A549 (cell line): ENCODE results near the gene CELF2. TPM values are rescaled to one million over a fixed set of nuclear protein-coding genes. Genes with fewer than 3 reads are reported as not detected.

Experiments used
- ATAC-seq, 2 experiments: fragments of 200-7000 bp in 1 of 2; fragments of >200 bp in 1 of 2; cut with Nextera tagmentation in 1 of 2; cut with Tn5 transposase in 1 of 2; 3 replicates each; pipeline versions ENCODE4 v1.8.0 to v1.9.1; 2018 to 2020; ENCODE audit warnings: mild to moderate bottlenecking in 1 of 2, moderate library complexity in 1 of 2
- CTCF ChIA-PET: fragments of 300-600 bp; sonication (Branson Sonifier 250); formaldehyde crosslinking; extraction: SDS; loops from one replicate; lab custom pipeline; 2021; ENCODE audit warnings: antibody characterized with exemption, inconsistent platforms; lab: Yijun Ruan, JAX
- POLR2A ChIA-PET: fragments of 350-600 bp; formaldehyde crosslinking; extraction: SDS; loops from one replicate; lab custom pipeline; 2021; ENCODE audit warnings: antibody characterized with exemption, inconsistent platforms; lab: Yijun Ruan, JAX
- DNase-seq, 2 experiments: peaks; one replicate each; pipeline versions ENCODE4 v3.0.0 to v3.0.0-alpha.2; 2011 to 2016; ENCODE audit warnings: low read depth in 1 of 2, low spot score in 1 of 2
- FAIRE-seq: peaks from 2 replicates; lab custom pipeline; 2011; peaks lifted over from hg19 to GRCh38; lab: Jason Lieb, UNC
- H3K27ac ChIP-seq, 2 experiments: fragments of >200 bp; sonication (Bioruptor Twin); formaldehyde crosslinking; 3 replicates each; pipeline ENCODE4 v1.5.1; 2016 to 2017
- H3K4me1 ChIP-seq: fragments of >200 bp; sonication (Bioruptor Twin); formaldehyde crosslinking; 3 replicates; pipeline ENCODE4 v1.6.1; 2016
- H3K4me2 ChIP-seq: fragments of >200 bp; sonication (Bioruptor Twin); formaldehyde crosslinking; 3 replicates; pipeline ENCODE4 v1.6.1; 2016
- H3K4me3 ChIP-seq: fragments of >200 bp; sonication (Bioruptor Twin); formaldehyde crosslinking; 3 replicates; pipeline ENCODE4 v1.5.1; 2016
- H3K9me3 ChIP-seq: fragments of >200 bp; sonication (Bioruptor Twin); formaldehyde crosslinking; 3 replicates; pipeline ENCODE4 v1.6.1; 2016
- ATOH8 ChIP-seq: fragments of 250-450 bp; sonication (Bioruptor Pico); IDR thresholded peaks from 2 replicates; pipeline ENCODE4 v1.5.0; 2020; ENCODE audit warnings: low read depth, mild to moderate bottlenecking, moderate library complexity
- CBX2 ChIP-seq: fragments of 200-600 bp; sonication (generic); IDR thresholded peaks from 2 replicates; pipeline ENCODE4 v1.6.1; 2016; ENCODE audit warnings: low read depth, mild to moderate bottlenecking, borderline replicate concordance
- CEBPB ChIP-seq, 2 experiments: fragments of >200 bp in 1 of 2; sonication (Bioruptor Twin) in 1 of 2; formaldehyde crosslinking in 1 of 2; IDR thresholded peaks; 2 replicates each; pipeline ENCODE4 v1.6.1; 2012 to 2016
- CHD2 ChIP-seq: fragments of 150-350 bp; IDR thresholded peaks from 2 replicates; pipeline ENCODE4 v1.6.1; 2014; ENCODE audit warnings: low read length; ENCODE audit not compliant: partially characterized antibody
- CHD4 ChIP-seq: fragments of 200-600 bp; sonication (generic); IDR thresholded peaks from 2 replicates; pipeline ENCODE4 v1.6.1; 2016; ENCODE audit warnings: antibody characterized with exemption, mild to moderate bottlenecking, borderline replicate concordance
- EHF ChIP-seq: fragments of 250-450 bp; sonication (Bioruptor Pico); IDR thresholded peaks from 2 replicates; pipeline ENCODE4 v1.5.0; 2020; ENCODE audit warnings: mild to moderate bottlenecking
- FOXS1 ChIP-seq: fragments of 250-450 bp; sonication (Bioruptor Pico); IDR thresholded peaks from 2 replicates; pipeline ENCODE4 v1.5.0; 2020; ENCODE audit warnings: mild to moderate bottlenecking, moderate library complexity
- GATA3 ChIP-seq: IDR thresholded peaks from 2 replicates; pipeline ENCODE4 v1.6.1; 2012; ENCODE audit warnings: borderline replicate concordance
- HDAC2 ChIP-seq: fragments of 200-600 bp; sonication (generic); IDR thresholded peaks from 2 replicates; pipeline ENCODE4 v1.6.1; 2016
- HEYL ChIP-seq: fragments of 250-450 bp; sonication (Bioruptor Pico); IDR thresholded peaks from 2 replicates; pipeline ENCODE4 v1.8.0; 2021; ENCODE audit warnings: mild to moderate bottlenecking, moderate library complexity
- HOXB5 ChIP-seq: fragments of 250-450 bp; sonication (Bioruptor Pico); IDR thresholded peaks from 2 replicates; pipeline ENCODE4 v1.5.0; 2020; ENCODE audit warnings: mild to moderate bottlenecking, moderate library complexity
- JUNB ChIP-seq: fragments of >200 bp; sonication (Bioruptor Twin); formaldehyde crosslinking; IDR thresholded peaks from 2 replicates; pipeline ENCODE4 v1.6.1; 2016
- MYC ChIP-seq: IDR thresholded peaks from 2 replicates; pipeline ENCODE4 v1.6.1; 2012; ENCODE audit warnings: mild to moderate bottlenecking, inconsistent platforms, low read length, improper control_type of control experiment, borderline replicate concordance
- RAD21 ChIP-seq, 2 experiments: fragments of >200 bp in 1 of 2; sonication (Bioruptor Twin) in 1 of 2; formaldehyde crosslinking in 1 of 2; IDR thresholded peaks in 1 of 2; conservative IDR thresholded peaks in 1 of 2; 2 replicates in 1 of 2; 3 replicates in 1 of 2; pipeline ENCODE4 v1.6.1; 2012 to 2018; ENCODE audit warnings: inconsistent platforms in 1 of 2
- REST ChIP-seq: fragments of 200-600 bp; sonication (generic); IDR thresholded peaks from 2 replicates; pipeline ENCODE4 v1.6.1; 2016; ENCODE audit warnings: antibody characterized with exemption, mild to moderate bottlenecking, moderate library complexity
- ZC3H11A ChIP-seq: fragments of 450-650 bp; IDR thresholded peaks from 2 replicates; pipeline ENCODE4 v1.6.1; 2014; ENCODE audit warnings: antibody characterized with exemption, mild to moderate bottlenecking
- ZNF302 ChIP-seq: fragments of 250-450 bp; sonication (Bioruptor Pico); IDR thresholded peaks from 2 replicates; pipeline ENCODE4 v1.9.0; 2021; ENCODE audit warnings: inconsistent platforms, mild to moderate bottlenecking, moderate library complexity
- WGBS: methylation state at CpG from one replicate; pipeline ENCODE4 v1.1.6; 2017; ENCODE audit errors: missing lambda C conversion rate; 5-methylcytosine and 5-hydroxymethylcytosine counted together
- polyA plus RNA-seq, 4 experiments: library from polyadenylated mRNA; depleted of rRNA in 3 of 4; stranded (reverse); fragments of >200 nt; fragmentation: RNase III in 1 of 4; extraction: RNeasy Plus Mini Kit Qiagen cat#74134 plus additional on column Dnase treatment in 1 of 4; gene quantifications; 2 replicates in 3 of 4; 3 replicates in 1 of 4; pipeline ENCODE4 v1.2.3, GENCODE V29; 2011 to 2017
- TF ChIP-seq, protein P1 (sequence below): fragments of 250-450 bp; sonication (Bioruptor Pico); IDR thresholded peaks from 2 replicates; pipeline ENCODE4 v1.5.0; 2021; ENCODE audit warnings: mild to moderate bottlenecking, moderate library complexity, borderline replicate concordance

The CELF2 gene
- polyA plus RNA-seq, 2 of the 4 experiments (the other 2 are of a cell fraction) = 0.01 to 0.03 TPM

DNA sequence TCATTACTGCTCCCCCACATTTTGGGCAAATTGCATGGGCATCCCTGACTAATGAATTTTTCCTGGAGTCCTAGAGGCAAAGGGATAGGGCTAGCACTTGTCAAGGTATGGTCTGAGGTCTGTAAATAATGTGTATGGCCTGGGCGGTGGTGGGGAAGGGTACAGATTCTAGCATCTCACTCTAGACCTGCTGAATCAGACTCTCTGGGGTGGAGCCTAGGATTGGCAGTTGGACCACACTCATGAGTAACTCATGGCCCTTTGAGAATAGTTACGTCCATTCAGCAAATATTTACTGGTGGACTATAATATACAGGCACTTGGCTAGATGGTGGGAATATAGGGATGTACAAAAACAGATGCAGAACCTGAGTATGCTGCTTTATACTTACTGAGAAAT is 118.0 kb downstream of the CELF2 start:
- FAIRE-seq (no peak), DNase-seq (no peak), ATAC-seq (no peak)
- TF ChIP-seq ZNF302 (CRISPR knock-in tag) (no peak), ZC3H11A (no peak), RAD21 (conservative IDR thresholded peaks at IDR 0.05 in 1 of 2, IDR thresholded peaks at IDR 0.05 in 1 of 2) (no peak), EHF (CRISPR knock-in tag) (no peak), REST (no peak), HOXB5 (CRISPR knock-in tag) (no peak), HDAC2 (no peak), CHD4 (no peak), JUNB (no peak), HEYL (no peak), CHD2 (no peak), MYC (no peak)
- TF ChIP-seq, protein P1, sequence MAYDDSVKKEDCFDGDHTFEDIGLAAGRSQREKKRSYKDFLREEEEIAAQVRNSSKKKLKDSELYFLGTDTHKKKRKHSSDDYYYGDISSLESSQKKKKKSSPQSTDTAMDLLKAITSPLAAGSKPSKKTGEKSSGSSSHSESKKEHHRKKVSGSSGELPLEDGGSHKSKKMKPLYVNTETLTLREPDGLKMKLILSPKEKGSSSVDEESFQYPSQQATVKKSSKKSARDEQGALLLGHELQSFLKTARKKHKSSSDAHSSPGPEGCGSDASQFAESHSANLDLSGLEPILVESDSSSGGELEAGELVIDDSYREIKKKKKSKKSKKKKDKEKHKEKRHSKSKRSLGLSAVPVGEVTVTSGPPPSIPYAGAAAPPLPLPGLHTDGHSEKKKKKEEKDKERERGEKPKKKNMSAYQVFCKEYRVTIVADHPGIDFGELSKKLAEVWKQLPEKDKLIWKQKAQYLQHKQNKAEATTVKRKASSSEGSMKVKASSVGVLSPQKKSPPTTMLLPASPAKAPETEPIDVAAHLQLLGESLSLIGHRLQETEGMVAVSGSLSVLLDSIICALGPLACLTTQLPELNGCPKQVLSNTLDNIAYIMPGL (CRISPR knock-in tag) = no peak
- no peak overlapping the region for H3K4me3 ChIP-seq
- no peak overlapping the region for H3K4me2 ChIP-seq
- H3K4me1 ChIP-seq = no peaks in the 10 kb centered on the region
- ChIA-PET POLR2A (no interaction called here), CTCF (no interaction called here)
- no peak overlapping the region for H3K27ac ChIP-seq
- H3K9me3 ChIP-seq = no peaks in the 10 kb centered on the region
- 11% methylated on average over 2 of the region's 2 CpGs for WGBS

DNA sequence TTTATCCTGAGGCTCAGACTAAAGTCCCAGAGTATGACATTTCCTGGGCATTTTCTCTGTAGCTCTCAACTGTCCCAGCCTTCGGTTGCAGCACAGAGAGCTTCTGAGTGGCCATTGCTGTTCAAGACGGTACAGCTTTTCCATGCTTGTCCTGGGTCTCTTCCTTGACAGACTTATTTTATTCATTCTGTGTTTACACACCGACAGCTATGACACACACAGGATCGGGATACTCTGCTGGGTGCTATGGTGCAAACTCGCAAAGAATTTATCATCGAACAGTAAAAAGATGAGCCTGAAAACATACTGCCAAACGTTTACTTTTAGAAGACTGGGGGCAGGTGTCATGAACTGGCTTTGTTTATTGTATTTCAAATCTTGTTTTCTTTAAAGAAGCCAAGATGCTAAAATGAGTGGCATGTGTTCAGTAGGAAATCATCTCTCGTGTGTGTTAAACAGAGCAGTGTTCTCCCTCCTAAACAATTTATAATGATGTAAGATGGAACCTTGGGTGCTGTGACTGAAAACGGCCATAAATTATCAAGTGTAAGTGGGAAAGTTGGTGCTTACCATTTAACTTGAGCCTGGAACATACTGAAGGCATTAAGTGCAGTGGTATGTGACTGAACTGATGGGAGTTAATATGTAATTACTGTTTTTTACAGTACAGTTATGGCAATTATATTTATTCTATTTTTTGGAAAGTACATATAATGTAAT is 120.8 kb downstream of the CELF2 start:
- TF ChIP-seq HOXB5 (CRISPR knock-in tag) (no peak), GATA3 (no peak), FOXS1 (CRISPR knock-in tag) (no peak), ATOH8 (CRISPR knock-in tag) (no peak), CEBPB (IDR thresholded peaks at IDR 0.05) (no peak), CBX2 (no peak), CHD4 (no peak)
- no peak overlapping the region for H3K4me2 ChIP-seq
- WGBS = 13% methylated on average over 9 of the region's 9 CpGs
- H3K4me3 ChIP-seq = no peak overlapping the region
- no peaks in the 10 kb centered on the region for H3K9me3 ChIP-seq
- ChIA-PET POLR2A (no interaction called here), CTCF (interaction anchor here (0.6 kb wide), 1 partner anchor 159 kb away, joined by 3 read pairs; no protein-coding TSS in a partner anchor)
- FAIRE-seq (no peak), ATAC-seq (no peak), DNase-seq (no peak)
- H3K27ac ChIP-seq = no peak overlapping the region
- no peaks in the 10 kb centered on the region for H3K4me1 ChIP-seq
